Stimulated activated CD4-positive, alpha-beta T cell treated with anti-CD3 and anti-CD28 coated beads, Interleukin-2, amount 100 ng/mL, for 4 hours (primary cell): ENCODE results near the gene CCDC27.
"Not testable (repeated sequence)": the region's sequence is repeated elsewhere in the genome, so short reads cannot be mapped to it uniquely, and the experiment has no call there.

Experiments used
- DNase-seq: peaks from one replicate; pipeline ENCODE4 v3.0.0-alpha.2; 2020; ENCODE audit warnings: low read depth

CCDC27 gene

GRCh38 chr1:3796215-3797061, 44.2 kb downstream of the CCDC27 start, which contains the start of gene LRRC47:
Gene LRRC47, minus strand, starts transcription at chr1:3796498. Its CDS starts 22 bp downstream, at chr1:3796476.
- peak; percentile 92 for DNase-seq

- DNase-seq = no peak
Measured at GRCh38 chr1:3799976-3800685, 47.9 kb downstream of the CCDC27 start.

GRCh38 chr1:3800795-3801194, 48.5 kb downstream of the CCDC27 start:
- not testable (repeated sequence) for DNase-seq

GRCh38 chr1:3803905-3804626, 51.8 kb downstream of the CCDC27 start:
- DNase-seq = no peak

GRCh38 chr1:3804627-3804944, 52.3 kb downstream of the CCDC27 start:
- not testable (repeated sequence) for DNase-seq

- DNase-seq = no peak
Measured at GRCh38 chr1:3805038-3805437, 52.8 kb downstream of the CCDC27 start.

GRCh38 chr1:3807769-3808168, 55.5 kb downstream of the CCDC27 start:
- DNase-seq = no peak

GRCh38 chr1:3809680-3810079, 57.4 kb downstream of the CCDC27 start:
- no peak for DNase-seq

- DNase-seq = not testable (repeated sequence)
Measured at GRCh38 chr1:3810149-3810761, 58.0 kb downstream of the CCDC27 start.

GRCh38 chr1:3811595-3811911, 59.3 kb downstream of the CCDC27 start:
- DNase-seq = no peak

- DNase-seq = no peak
Measured at GRCh38 chr1:3814065-3814464, 61.8 kb downstream of the CCDC27 start.

GRCh38 chr1:3814771-3815561, 62.7 kb downstream of the CCDC27 start:
- DNase-seq = no peak

- no peak for DNase-seq
Measured at GRCh38 chr1:3816331-3817137, 64.3 kb downstream of the CCDC27 start.

GRCh38 chr1:3817138-3817740, 65.0 kb downstream of the CCDC27 start:
- no peak for DNase-seq

GRCh38 chr1:3817821-3818597, 65.8 kb downstream of the CCDC27 start:
- DNase-seq = no peak

- no peak for DNase-seq
Measured at GRCh38 chr1:3819771-3820200, 67.5 kb downstream of the CCDC27 start.

- DNase-seq = no peak
Measured at GRCh38 chr1:3820316-3820715, 68.1 kb downstream of the CCDC27 start.

GRCh38 chr1:3821004-3821403, 68.8 kb downstream of the CCDC27 start:
- no peak for DNase-seq
